GM12872 (cell line): ENCODE results near the gene MOGAT3.

Experiments used
- CTCF ChIP-seq: IDR thresholded peaks from 3 replicates; pipeline ENCODE4 v1.5.1; 2011; ENCODE audit warnings: low read depth, mild to moderate bottlenecking, low read length, moderate library complexity; ENCODE audit not compliant: insufficient read depth

The MOGAT3 gene

DNA sequence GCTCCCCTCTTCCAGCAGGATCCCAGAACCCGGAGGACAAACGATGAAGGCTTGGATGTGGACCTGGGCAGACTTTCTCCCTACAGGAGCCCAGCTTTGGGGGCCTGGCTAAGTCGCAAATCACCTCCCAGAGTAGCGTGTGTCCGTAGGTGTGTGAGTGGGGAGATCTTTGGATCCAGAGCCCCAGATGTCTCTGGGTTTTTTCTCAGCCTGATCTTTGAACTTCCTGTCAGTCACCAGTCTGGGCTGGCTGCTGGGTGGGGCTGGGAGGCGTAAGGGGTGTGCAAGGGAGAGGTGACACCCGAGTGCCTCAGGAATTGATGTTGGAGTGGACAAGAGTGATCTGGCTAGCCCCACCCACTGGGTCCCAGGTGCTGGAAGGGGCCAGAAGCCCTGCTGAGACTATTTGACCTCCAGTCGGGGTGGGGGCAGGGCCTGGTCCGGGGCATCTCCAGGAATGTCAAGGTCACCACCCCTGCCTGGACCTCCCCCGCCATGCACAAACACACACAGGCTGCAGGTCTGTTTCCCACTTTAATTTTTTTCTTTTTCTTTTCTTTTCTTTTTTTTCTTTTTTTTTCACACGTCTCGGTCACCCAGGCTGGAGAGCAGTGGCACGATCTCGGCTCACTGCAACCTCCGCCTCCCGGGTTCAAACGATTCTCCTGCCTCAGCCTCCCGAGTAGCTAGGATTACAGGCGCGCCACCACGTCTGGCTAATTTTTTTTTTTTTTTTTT is at the start of gene MOGAT3:
Gene MOGAT3 (minus strand): TSS at position 175 of the 738 bp plus-strand sequence. CDS start 182 bp downstream, outside the sequence.
- TF ChIP-seq CTCF, result no peak

DNA sequence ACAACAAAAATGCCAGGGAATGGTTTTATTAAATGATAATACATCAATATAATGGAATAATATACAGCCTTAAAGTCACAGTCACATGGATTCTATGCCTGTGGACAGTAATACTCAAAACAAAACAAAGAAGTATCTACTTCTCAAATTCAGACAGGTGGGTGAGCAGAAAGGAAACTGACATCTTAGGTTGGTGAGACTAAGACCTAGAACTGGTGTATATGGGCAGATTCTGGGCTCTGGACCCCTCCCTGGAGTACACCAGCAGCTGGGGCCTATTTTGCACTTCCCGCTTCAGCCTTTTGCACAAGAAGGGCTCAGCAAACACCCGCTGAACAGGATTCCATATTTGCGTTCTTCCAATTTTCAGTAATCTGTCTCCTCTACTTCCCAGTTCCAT is 49.5 kb upstream of the MOGAT3 start:
- no peak for TF ChIP-seq CTCF

DNA sequence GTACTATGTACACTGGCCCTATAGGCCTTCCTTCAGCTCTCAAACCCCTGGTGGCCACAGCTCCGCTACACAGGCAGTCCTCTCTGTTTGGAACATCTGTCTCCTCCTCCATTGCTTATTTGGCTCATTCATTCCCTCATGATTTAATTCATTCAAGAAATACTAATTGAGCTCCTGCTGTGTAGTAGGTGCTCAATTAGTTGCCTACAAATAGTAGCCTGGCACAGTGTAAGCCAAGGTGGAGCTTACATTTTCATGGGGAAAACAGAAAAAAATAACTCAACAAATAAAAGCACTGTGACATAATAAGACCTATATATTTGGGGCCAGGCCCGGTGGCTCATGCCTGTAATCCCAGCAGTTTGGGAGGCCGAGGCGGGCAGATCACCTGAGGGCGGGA is 47.4 kb upstream of the MOGAT3 start:
- no peak for TF ChIP-seq CTCF

- no peak for TF ChIP-seq CTCF
Measured at GRCh38 chr7:101245147-101245668, 44.4 kb upstream of the MOGAT3 start.

GRCh38 chr7:101244375-101245146 is 43.7 kb upstream of the MOGAT3 start, which contains the start of gene FIS1:
TSS of gene FIS1 (minus strand) at chr7:101245081. CDS start at chr7:101245004, 77 bp downstream.
- TF ChIP-seq CTCF, result peak; percentile 84

GRCh38 chr7:101243646-101244374 is 43.0 kb upstream of the MOGAT3 start:
- TF ChIP-seq CTCF, result no peak
